ENCODE measurements around the gene ANKS4B. TPM values are rescaled to one million over a fixed set of nuclear protein-coding genes. Genes with fewer than 3 reads are reported as not detected.

The ANKS4B gene
- total RNA-seq, 1 experiment from 2014 or later: 3.5 TPM

- CTCF ChIA-PET: interaction anchor here (0.6 to 1.3 kb wide), 3 partner anchors 90 to 146 kb away, joined by 4 to 5 read pairs (median 5); no protein-coding TSS in a partner anchor
- no peaks in the 10 kb centered on the region for H3K27me3 Mint-ChIP-seq (ENCODE audit: insufficient read depth, unreplicated experiment)
- BruUV-seq (replicated peaks): no TSS peak
- peak overlapping the region; percentile 97 for H3K4me3 Mint-ChIP-seq (ENCODE audit: unreplicated experiment)
- peaks cover 8% of the 10 kb centered on the region for H3K4me1 Mint-ChIP-seq (ENCODE audit: low read depth, unreplicated experiment)
- H3K36me3 Mint-ChIP-seq (ENCODE audit: insufficient read depth, unreplicated experiment): peaks cover 6% of the 10 kb centered on the region
- no peaks in the 10 kb centered on the region for H3K27me3 ChIP-seq (replicated peaks; ENCODE audit: control insufficient read depth, insufficient read depth, low read length)
- no peak overlapping the region for H3K27ac Mint-ChIP-seq (ENCODE audit: unreplicated experiment)
- no peaks in the 10 kb centered on the region for H3K9me3 ChIP-seq
- intact Hi-C loops (cut with micrococcal nuclease; ENCODE audit: unreplicated experiment): loop anchor here (5.0 kb wide), 2 partner anchors 41 to 451 kb away; no protein-coding TSS in a partner anchor
- H3K4me3 ChIP-seq (ENCODE audit: low read depth, low read length): no peak overlapping the region
- no peak for DNase-seq
- H3K4me1 ChIP-seq: peaks cover 12% of the 10 kb centered on the region
- no peaks in the 10 kb centered on the region for H3K36me3 ChIP-seq (ENCODE audit: control insufficient read depth, insufficient read depth, low read length)
- H3K9me3 Mint-ChIP-seq (ENCODE audit: unreplicated experiment): no peaks in the 10 kb centered on the region
- POLR2A ChIA-PET: interaction anchor here (0.6 kb wide), 1 partner anchor 496 kb away, joined by 3 read pairs; no protein-coding TSS in a partner anchor
- TF ChIP-seq CTCF (IDR thresholded peaks at IDR 0.05; ENCODE audit: insufficient read depth in 1 of 2, low read depth in 1 of 2, low read length in 1 of 2, severe bottlenecking in 1 of 2, unreplicated experiment in 1 of 2): no peak
Observed at GRCh38 chr16:21302898-21303528, 69.5 kb downstream of the ANKS4B start.

Other genes starting within 250 kb of the ANKS4B start
- gene DNAH3, start 82.9 kb upstream of the ANKS4B start, total RNA-seq (2022): 4.3 and 4.4 TPM in 2 replicates
- 12.9 and 16.7 TPM in 2 replicates for gene LDAF1, start 75.0 kb upstream of the ANKS4B start, total RNA-seq (2022)
- gene ZP2, start 22.1 kb upstream of the ANKS4B start, total RNA-seq (2022): not detected in 2 replicates
- gene CRYM, start 44.6 kb downstream of the ANKS4B start, total RNA-seq (2022): 0.39 TPM in 1 of 2 replicates, not detected in the other

All from Caco-2 (cell line).